Colonic mucosa (tissue), 4 donors: Measurements from ENCODE around the gene MAP6. TPM values are rescaled to one million over a fixed set of nuclear protein-coding genes. Genes with fewer than 3 reads are reported as not detected.
A peak's percentile ranks its signal among the peaks of the same experiment; 100 is the strongest.

Experiments used
- DNase-seq: peaks from one replicate; pipeline ENCODE4 v3.0.0-alpha.2; 2020
- H3K27ac ChIP-seq: fragments of 200-600 bp; one replicate; pipeline ENCODE4 v1.8.0; 2021
- H3K27me3 ChIP-seq: fragments of 200-600 bp; one replicate; pipeline ENCODE4 v1.8.0; 2021
- H3K36me3 ChIP-seq: fragments of 200-600 bp; one replicate; pipeline ENCODE4 v1.8.0; 2021
- H3K4me1 ChIP-seq: fragments of 200-600 bp; one replicate; pipeline ENCODE4 v1.8.0; 2021; ENCODE audit warnings: mild to moderate bottlenecking
- H3K4me3 ChIP-seq: fragments of 200-600 bp; one replicate; pipeline ENCODE4 v1.8.0; 2021
- H3K9ac ChIP-seq, 2 donors: one replicate each; pipeline ENCODE4 v1.7.0; 2013; ENCODE audit warnings: control low read depth in 2 of 2, low read depth in 2 of 2, low read length in 2 of 2
- H3K9me3 ChIP-seq: fragments of 200-600 bp; one replicate; pipeline ENCODE4 v1.8.0; 2021
- intact Hi-C: fragments of 100-400 bp; cut with DNase I; formaldehyde crosslinking; loops from one replicate; pipeline ENCODE4 v1.14.1; 2022
- total RNA-seq, 2 donors: library from RNA; stranded (reverse); fragmentation: NEBNext Ultra II Directional in 1 of 2; extraction: Animal tissue kit (Norgen Biotek cat#: 25700) in 1 of 2; gene quantifications; one replicate each; pipeline ENCODE4 v1.2.1, GENCODE V29; 2021
- TF ChIP-seq, protein P1 (sequence below): fragments of 200-600 bp; IDR thresholded peaks from one replicate; pipeline ENCODE4 v1.8.0; 2022; ENCODE audit warnings: antibody characterized with exemption, mild to moderate bottlenecking
- donor health status: healthy.
- donor health status: DM: no; HTN: no; CAD: no.
- donor health status: DM: no; HTN: no; CAD: no.

Gene MAP6
- total RNA-seq, 2 donors from 2014 or later = 0.79 to 2.6 TPM

DNA sequence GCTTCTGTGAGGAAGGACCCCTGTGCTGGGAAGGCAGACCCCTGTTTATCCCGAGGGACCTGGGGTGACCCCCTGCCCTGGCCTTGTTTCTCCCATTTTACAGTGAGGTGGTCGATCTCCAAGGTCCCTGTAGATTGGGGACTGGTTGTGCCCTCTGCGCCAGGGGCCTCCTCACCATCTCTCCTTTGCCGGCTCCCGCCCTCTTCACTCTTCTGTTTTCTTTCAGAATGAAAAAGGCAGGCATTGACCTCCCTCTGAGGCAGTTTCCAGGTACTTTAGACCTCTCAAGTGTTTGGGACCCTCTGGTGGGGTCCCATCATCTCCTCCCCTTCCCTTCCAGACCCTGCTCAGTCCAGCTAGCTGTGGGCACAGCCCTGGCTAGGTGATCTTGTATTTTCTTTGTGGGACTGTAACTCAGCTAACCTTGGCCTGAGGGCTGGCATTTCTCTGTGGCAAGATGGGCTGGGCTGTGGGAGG lies 105.3 kb downstream of the MAP6 start:
- TF ChIP-seq, protein P1, sequence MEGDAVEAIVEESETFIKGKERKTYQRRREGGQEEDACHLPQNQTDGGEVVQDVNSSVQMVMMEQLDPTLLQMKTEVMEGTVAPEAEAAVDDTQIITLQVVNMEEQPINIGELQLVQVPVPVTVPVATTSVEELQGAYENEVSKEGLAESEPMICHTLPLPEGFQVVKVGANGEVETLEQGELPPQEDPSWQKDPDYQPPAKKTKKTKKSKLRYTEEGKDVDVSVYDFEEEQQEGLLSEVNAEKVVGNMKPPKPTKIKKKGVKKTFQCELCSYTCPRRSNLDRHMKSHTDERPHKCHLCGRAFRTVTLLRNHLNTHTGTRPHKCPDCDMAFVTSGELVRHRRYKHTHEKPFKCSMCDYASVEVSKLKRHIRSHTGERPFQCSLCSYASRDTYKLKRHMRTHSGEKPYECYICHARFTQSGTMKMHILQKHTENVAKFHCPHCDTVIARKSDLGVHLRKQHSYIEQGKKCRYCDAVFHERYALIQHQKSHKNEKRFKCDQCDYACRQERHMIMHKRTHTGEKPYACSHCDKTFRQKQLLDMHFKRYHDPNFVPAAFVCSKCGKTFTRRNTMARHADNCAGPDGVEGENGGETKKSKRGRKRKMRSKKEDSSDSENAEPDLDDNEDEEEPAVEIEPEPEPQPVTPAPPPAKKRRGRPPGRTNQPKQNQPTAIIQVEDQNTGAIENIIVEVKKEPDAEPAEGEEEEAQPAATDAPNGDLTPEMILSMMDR = no peak
- Histone ChIP-seq H3K9me3 (no peaks in the 10 kb centered on the region), H3K4me3 (peak overlapping the region; percentile 66), H3K36me3 (no peaks in the 10 kb centered on the region), H3K4me1 (peaks cover 16% of the 10 kb centered on the region), H3K9ac (peak overlapping the region; percentile 98 to 99), H3K27ac (peak overlapping the region; percentile 94), H3K27me3 (no peaks in the 10 kb centered on the region)
- intact Hi-C loops = no loop called here
- no peak for DNase-seq

DNA sequence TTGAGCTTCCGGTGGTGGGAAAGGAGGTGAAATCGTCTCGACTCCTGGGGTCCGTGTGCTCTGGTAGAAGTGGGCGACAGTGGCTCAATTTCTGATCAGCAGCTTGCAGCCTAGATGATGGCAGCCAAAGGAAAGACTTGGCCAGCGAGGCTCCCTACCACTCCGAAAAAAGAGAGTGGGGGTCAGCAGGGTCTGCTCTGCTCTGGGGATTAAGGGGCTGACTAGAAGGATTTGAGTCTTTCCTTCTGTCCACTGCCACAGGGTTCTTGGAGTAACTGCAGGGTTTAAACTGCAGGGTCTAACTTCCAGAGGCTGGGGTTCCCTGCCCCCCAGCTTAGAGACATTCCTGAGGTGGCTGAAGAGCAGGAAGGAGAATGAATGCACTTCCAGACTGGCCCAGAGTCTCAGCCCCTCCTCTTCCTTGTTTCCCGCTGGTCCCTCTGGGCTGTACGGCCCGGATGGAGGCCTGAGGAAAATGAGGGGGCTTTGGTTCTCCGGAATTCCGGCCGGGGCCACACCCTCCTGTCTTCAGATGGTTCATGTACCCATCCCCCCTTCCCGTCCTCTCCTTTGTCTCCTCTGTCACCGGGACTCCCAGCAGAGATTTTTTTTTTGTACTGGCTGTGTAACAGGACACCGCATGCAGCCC lies 105.9 kb downstream of the MAP6 start:
- peak overlapping the region; percentile 66 for H3K4me3 ChIP-seq
- peak overlapping the region; percentile 94 for H3K27ac ChIP-seq
- intact Hi-C loops = no loop called here
- no peaks in the 10 kb centered on the region for H3K27me3 ChIP-seq
- no peaks in the 10 kb centered on the region for H3K36me3 ChIP-seq
- H3K9ac ChIP-seq = peak overlapping the region; percentile 98 to 99
- no peak for DNase-seq
- no peaks in the 10 kb centered on the region for H3K9me3 ChIP-seq
- TF ChIP-seq, protein P1 = no peak
- H3K4me1 ChIP-seq = peaks cover 16% of the 10 kb centered on the region

DNA sequence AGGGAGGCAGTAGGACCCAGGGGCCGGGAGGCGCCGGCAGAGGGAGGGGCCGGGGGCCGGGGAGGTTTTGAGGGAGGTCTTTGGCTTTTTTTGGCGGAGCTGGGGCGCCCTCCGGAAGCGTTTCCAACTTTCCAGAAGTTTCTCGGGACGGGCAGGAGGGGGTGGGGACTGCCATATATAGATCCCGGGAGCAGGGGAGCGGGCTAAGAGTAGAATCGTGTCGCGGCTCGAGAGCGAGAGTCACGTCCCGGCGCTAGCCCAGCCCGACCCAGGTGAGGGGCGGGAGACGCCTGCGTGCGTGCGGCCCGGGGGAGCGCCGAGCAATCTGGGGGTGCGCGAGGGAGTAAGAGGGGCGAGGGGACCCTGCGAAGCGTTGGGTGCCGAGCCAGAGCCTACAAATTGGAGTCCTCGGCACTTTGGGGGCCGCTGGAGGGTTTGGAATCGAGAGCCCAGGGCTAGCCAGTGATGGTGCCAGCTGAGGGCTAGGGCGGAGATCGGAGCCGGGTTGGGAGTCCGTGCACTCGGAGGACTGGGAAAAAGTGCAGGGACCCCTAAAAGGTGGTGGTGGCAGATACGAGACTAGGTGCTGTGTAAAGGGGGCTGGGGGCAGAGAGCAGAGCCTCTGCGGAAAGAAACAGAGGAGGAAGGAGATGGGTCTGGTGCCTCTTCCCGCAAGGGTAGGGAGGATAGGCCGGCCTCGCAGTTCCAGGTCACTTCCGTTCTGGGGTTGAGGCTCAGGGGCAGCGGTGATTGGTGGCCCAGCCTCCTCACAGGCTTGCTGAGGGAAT lies 106.6 kb downstream of the MAP6 start, which contains the start of gene SERPINH1:
TSS of gene SERPINH1 (plus strand) at position 206 of the 788 bp plus-strand sequence. CDS start 4,097 bp downstream, outside the sequence.
- no peaks in the 10 kb centered on the region for H3K27me3 ChIP-seq
- peak within 1 kb of the TSS; percentile 98 to 99 for H3K9ac ChIP-seq
- no peaks in the 10 kb centered on the region for H3K36me3 ChIP-seq
- H3K27ac ChIP-seq = peak within 1 kb of the TSS; percentile 94
- H3K9me3 ChIP-seq = no peaks in the 10 kb centered on the region
- peak; percentile 90 for DNase-seq
- TF ChIP-seq, protein P1 = no peak
- H3K4me3 ChIP-seq = peak within 1 kb of the TSS; percentile 66
- intact Hi-C loops = no loop called here
- H3K4me1 ChIP-seq = peaks cover 16% of the 10 kb centered on the region

DNA sequence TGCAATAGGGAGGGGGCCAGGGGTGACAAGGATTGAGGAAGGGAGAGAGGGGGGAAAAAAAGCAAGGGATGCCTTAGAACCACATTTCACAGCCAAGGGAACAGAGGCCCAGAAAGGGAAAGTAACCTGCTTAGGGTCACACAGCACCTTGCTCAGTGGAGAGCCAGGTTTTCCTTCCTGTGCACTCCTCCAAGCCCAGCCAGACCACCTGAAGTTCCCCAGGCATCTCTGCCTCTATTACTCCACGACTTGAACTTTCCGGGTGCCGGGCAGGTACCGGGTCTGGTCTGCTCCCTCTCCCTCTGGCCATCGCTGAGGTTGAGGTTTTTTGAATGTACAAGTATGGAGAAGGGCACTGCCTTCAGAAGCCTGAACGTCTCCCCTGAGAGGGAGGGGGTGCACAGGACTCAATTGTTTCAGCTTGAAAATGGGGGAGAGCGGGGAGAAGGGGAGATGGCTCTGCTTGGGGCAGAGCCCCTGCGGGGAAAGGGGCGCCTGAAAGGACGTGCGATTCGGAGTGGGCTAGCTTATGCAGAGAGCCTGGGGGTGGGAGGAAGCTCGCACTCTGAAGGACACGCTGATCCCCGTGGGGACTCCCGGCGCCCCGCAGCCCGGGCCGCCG lies 107.3 kb downstream of the MAP6 start:
- peak overlapping the region; percentile 94 for H3K27ac ChIP-seq
- H3K4me1 ChIP-seq = peaks cover 16% of the 10 kb centered on the region
- no peak for DNase-seq
- intact Hi-C loops = no loop called here
- TF ChIP-seq, protein P1 = no peak
- H3K36me3 ChIP-seq = no peaks in the 10 kb centered on the region
- H3K4me3 ChIP-seq = peak overlapping the region; percentile 66
- no peaks in the 10 kb centered on the region for H3K27me3 ChIP-seq
- no peaks in the 10 kb centered on the region for H3K9me3 ChIP-seq
- H3K9ac ChIP-seq = peak overlapping the region; percentile 98 to 99

DNA sequence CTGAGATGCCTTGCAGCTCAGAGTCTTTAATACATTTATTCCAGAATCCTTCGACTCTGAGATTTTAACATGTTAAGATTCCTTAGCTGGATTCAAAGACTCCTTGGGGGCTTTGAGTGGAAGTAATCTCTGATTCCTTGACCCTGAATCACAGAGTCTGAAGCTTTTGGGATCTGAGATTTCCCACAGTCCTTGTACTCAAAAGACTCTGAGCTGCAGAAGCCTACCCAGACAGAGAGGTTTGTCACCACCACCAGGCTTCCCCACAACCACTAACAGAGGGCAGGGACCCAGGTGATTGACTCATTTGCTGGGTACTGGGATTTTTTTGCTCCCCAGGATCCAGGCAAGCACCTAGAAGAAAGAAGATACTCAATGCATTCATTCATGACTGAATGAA lies 108.2 kb downstream of the MAP6 start:
- intact Hi-C loops = no loop called here
- Histone ChIP-seq H3K9me3 (no peaks in the 10 kb centered on the region), H3K27me3 (no peaks in the 10 kb centered on the region), H3K4me3 (no peak overlapping the region), H3K27ac (peak overlapping the region; percentile 94), H3K9ac (no peak overlapping the region), H3K4me1 (peaks cover 16% of the 10 kb centered on the region), H3K36me3 (no peaks in the 10 kb centered on the region)
- no peak for DNase-seq
- TF ChIP-seq, protein P1 = no peak
